ENCODE data around the gene EFNB1.
"Not testable (repeated sequence)": the region's sequence is repeated elsewhere in the genome, so short reads cannot be mapped to it uniquely, and the experiment has no call there.

The EFNB1 gene

GRCh38 chrX:68828740-68829581, at the start of gene EFNB1:
Gene EFNB1, plus strand, starts transcription at chrX:68829021. Its CDS starts 756 bp downstream, at chrX:68829777.
- DNase-seq (ENCODE audit: low read depth): peak; percentile 46

GRCh38 chrX:68781295-68781694, 47.5 kb upstream of the EFNB1 start:
- not testable (repeated sequence) for DNase-seq (ENCODE audit: low read depth)

DNA sequence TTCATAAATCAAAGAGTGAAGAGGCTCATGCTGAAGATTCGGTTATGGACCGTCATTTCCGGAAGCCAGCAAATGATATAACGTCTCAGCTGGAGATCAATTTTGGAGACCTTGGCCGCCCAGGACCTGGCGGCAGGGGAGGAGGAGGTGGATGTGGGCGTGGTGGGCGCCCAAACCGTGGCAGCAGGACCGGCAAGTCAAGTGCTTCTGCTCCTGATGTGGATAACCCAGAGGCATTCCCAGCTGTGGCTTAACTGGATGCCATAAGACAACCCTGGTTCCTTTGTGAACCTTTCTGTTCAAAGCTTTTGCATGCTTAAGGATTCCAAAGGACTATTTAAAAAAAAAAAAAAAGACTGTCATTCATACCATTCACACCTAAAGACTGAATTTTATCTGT, 44.0 kb upstream of the EFNB1 start:
- DNase-seq (ENCODE audit: low read depth): no peak

DNA sequence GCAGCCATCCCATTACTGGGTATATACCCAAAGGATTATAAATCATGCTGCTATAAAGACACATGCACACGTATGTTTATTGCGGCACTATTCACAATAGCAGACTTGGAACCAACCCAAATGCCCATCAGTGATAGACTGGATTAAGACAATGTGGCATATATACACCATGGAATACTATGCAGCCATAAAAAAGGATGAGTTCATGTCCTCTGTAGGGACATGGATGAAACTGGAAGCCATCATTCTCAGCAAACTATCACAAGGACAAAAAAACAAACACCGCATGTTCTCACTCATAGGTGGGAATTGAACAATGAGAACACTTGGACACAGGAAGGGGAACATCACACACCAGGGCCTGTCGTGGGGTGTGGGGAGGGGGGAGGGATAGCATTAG, 42.2 kb upstream of the EFNB1 start:
- DNase-seq (ENCODE audit: low read depth): not testable (repeated sequence)

DNA sequence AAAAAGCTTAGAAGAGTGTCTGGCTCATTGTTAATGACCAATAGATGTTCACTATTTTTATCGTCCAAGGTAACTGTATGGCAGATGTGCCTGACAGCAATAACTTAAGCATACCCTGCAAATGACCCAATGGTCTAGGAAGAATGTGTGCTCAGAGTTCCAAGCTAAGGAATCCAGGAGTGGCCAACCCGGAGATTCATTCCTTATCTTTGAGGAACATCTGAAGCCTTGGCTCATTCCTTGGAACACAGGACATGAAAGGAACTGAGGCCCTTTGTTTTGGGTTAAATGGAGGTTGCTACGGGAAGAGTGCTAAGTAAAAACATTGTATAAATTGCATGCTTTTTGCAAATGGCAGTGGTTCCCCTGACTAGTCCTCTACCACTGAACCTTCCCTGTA, 38.9 kb upstream of the EFNB1 start:
- DNase-seq (ENCODE audit: low read depth): no peak

DNA sequence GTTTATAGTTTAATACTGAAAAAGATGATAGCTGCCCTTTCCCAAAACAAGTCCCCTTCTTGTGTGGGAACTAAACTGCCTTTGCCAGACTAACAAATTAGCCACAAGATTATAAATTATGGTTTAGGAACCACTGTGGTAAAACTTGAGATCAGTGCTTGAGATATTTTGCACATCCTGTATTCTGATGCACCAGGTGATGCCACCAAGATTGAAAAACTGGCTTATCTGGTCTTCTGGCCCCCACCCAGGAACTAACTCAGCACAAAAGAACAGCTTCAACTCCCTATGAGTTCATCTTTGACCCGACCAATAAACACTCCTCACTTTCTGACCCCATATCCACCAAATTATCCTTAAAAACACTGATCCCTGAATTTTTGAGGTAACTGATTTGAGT, 36.7 kb upstream of the EFNB1 start:
- DNase-seq (ENCODE audit: low read depth): no peak

DNA sequence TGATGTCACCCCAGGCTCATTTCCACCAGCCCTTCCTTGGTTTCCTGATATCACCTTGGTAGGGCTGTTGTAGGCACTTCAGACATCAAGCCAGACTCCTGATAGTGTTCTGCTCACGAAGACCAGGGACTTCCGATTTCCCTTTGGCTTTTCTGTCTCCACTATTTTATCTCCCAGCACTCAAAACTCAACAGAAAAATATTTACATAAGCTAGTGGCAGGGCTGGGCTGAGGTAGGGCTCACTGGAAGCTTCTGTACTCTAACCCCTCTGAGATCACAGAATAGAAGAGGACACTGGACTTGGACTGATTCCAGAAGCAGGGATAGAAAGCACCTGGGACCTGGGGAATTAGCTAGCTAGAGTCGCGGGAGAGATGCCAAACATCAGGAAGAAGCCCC, 34.4 kb upstream of the EFNB1 start:
- no peak for DNase-seq (ENCODE audit: low read depth)

GRCh38 chrX:68795741-68796140, 33.1 kb upstream of the EFNB1 start:
- no peak for DNase-seq (ENCODE audit: low read depth)

DNA sequence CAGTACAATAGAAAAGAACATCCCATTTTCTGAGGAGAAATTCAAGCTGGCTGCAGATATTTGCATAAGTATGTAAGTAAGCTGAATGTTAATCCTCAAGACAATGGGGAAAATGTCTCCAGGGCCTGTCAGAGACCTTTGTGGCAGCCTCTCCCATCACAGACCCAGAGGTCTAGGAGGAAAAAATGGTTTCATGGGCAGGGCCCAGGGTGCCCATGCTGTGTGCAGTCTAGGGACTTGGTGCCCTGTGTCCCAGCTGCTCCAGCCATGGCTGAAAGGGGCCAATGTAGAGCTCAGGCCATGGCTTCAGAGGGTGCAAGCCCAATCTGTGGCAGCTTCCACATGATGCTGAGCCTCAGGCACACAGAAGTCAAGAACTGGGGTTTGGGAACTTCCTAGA, 30.4 kb upstream of the EFNB1 start:
- DNase-seq (ENCODE audit: low read depth): not testable (repeated sequence)

- no peak for DNase-seq (ENCODE audit: low read depth)
Observed at GRCh38 chrX:68801737-68802290, 27.0 kb upstream of the EFNB1 start.

GRCh38 chrX:68807818-68808217, 21.0 kb upstream of the EFNB1 start:
- no peak for DNase-seq (ENCODE audit: low read depth)

DNA sequence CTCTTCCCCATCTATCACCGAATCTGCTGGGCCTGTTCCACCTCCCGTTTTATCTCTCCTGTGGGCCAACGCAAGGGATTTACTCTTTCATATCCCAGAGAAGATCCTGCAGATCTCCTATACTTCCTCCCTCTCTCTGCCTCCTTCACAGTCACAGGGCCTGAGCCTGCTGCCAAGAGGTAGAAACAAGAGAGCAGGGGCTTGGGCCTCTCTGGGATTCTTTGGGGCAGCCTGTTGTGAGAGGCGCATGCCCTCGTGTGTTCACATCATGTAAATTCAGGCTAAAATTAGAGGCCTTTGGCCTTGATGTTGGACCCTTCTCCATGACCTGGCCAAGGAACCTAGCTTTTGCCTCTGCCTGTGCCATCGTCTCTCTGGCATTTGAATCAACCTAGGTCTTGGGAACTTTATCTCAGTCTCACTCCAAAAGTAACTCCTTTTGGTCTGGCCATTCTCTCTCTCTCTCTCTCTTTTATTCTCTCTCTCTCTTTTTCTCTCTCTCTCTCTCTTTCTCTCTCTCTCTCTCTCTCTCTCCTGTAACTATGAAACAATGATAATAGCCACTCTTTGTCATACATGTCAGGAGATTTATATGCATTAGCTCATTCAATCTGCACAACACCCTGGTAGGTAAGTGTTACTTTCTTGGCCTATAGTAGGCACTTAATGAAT, 20.0 kb upstream of the EFNB1 start:
- DNase-seq (ENCODE audit: low read depth): no peak

GRCh38 chrX:68820476-68821110, 8.2 kb upstream of the EFNB1 start:
- no peak for DNase-seq (ENCODE audit: low read depth)

- no peak for DNase-seq (ENCODE audit: low read depth)
Observed at GRCh38 chrX:68821616-68822015, 7.2 kb upstream of the EFNB1 start.

DNA sequence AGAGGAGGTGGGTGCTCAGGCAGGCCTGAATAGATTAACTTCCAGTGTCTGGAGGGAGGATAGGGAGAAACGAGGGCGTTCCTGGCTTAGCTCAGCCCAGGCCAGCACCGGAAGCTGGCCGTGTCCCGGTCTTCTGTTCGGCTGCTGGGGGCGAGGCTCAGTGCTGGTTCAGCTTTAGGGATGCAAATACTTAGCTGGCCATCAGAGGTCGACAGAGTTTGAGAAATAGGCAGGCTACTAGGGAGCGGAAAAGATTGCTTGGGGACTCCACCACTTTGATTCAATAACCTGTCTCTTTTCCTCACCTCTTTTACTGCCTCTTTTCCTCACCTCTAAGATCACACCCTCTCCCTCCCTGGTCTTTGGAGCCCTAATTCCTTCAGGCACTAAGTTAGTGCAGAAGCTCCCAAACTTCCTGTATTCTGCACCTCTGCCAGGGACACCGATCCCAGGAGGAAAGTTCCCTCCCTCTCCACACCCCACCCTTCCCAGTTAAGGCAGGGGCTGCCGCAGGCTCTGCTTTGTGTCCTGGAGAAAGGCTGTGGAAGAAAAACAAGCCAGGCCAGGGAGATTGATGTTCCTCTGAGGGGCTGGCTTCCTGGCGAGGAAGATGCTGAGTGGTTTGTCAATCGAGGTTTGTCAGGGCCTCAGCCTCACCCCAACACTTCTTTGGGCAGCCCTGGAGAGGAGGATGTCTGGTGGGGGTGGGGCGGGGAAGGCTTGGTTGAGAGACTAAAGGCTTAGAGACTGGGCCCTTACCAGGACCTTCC, 6.0 kb upstream of the EFNB1 start:
- DNase-seq (ENCODE audit: low read depth): no peak

- no peak for DNase-seq (ENCODE audit: low read depth)
Observed at GRCh38 chrX:68823413-68824151, 5.2 kb upstream of the EFNB1 start.

DNA sequence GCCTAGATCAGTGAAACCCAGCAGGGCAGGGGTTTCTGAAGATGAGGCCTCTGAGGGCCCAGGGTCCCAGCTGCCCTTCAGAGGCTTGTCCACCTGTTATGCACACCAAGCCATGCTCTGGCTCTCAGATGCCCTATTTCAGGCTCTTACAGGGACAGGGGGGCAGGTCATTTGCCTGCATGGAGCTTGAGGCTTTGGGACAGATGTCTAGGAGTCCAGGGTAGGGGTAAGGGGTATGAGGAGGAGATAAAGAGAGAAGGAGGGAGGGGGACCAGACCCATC, 4.7 kb upstream of the EFNB1 start:
- no peak for DNase-seq (ENCODE audit: low read depth)

- DNase-seq (ENCODE audit: low read depth): no peak
Observed at GRCh38 chrX:68824565-68825125, 4.2 kb upstream of the EFNB1 start.

DNA sequence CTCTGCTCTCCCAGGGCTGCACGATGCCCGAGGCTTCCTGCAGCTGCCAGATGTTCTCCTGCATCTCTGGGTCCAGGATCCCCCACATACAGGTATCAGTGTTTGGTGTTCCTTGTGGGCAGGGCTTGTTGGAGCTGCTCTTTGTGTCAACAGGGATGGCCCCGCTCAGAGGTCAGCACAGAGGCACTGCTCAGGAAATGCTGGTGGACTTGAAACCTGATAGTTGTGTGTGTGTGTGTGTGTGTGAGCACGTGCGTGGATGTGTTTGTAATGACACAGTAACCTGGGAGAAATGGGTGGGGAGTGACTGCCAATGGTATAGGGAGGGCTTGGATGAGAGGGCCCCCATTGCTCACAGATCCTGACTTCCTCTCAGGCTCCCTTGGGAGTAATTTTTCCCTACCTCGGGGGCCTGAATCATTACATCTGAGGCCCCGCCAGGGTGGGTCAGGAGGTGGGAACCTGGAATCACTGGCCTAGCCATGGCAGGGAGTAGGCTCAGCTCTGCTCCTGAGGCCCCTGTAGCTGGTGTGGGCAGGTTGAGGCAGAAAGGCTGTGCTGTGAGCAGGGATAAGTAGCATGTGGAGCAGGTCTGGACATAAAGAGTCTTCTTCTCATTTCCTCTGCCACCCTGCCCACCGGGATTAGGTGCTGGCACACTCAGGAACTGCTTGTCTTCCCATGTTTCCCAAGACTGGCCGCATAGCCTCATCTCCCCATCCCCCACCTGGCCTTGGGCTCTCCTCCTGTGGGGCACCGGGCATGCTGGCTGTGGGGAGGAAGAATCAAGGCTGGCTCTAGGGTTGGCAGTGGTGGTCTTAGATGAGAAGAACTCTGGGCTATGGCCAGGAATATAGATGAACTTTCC, 2.5 kb upstream of the EFNB1 start:
- no peak for DNase-seq (ENCODE audit: low read depth)

GRCh38 chrX:68827256-68827655, 1.6 kb upstream of the EFNB1 start:
- no peak for DNase-seq (ENCODE audit: low read depth)

All from stimulated activated CD8-positive, alpha-beta memory T cell treated with anti-CD3 and anti-CD28 coated beads, Interleukin-15, amount 100 ng/mL, for 24 hours (primary cell).